HepG2 (cell line): Measurements from ENCODE around the gene CD79A. TPM values are rescaled to one million over a fixed set of nuclear protein-coding genes. Genes with fewer than 3 reads are reported as not detected.

Experiments used
- HMG20A ChIP-seq: IDR thresholded peaks from 2 replicates; pipeline ENCODE4 v1.6.1; 2016; ENCODE audit warnings: borderline replicate concordance
- HOXD1 ChIP-seq: sonication (generic); formaldehyde crosslinking; IDR thresholded peaks from 2 replicates; pipeline ENCODE4 v1.5.0; 2020; ENCODE audit warnings: missing genetic modification reagents
- MEIS1 ChIP-seq: sonication (generic); formaldehyde crosslinking; IDR thresholded peaks from 2 replicates; pipeline ENCODE4 v1.9.0; 2021; ENCODE audit warnings: mild to moderate bottlenecking, missing genetic modification reagents, moderate library complexity, borderline replicate concordance
- NAIF1 ChIP-seq: sonication (generic); formaldehyde crosslinking; IDR thresholded peaks from 2 replicates; pipeline ENCODE4 v1.5.0; 2020; ENCODE audit warnings: mild to moderate bottlenecking, missing genetic modification reagents, borderline replicate concordance
- NFKB2 ChIP-seq: sonication (generic); formaldehyde crosslinking; IDR thresholded peaks from 2 replicates; pipeline ENCODE4 v1.4.0; 2020; ENCODE audit warnings: missing genetic modification reagents, borderline replicate concordance
- SP5 ChIP-seq: IDR thresholded peaks from 2 replicates; pipeline ENCODE4 v1.6.1; 2016; ENCODE audit warnings: low read depth, borderline replicate concordance
- TCF7 ChIP-seq: sonication (generic); IDR thresholded peaks from 2 replicates; pipeline ENCODE4 v1.6.1; 2016; ENCODE audit warnings: antibody characterized with exemption, low read depth
- ZFY ChIP-seq: sonication (generic); formaldehyde crosslinking; IDR thresholded peaks from 2 replicates; pipeline ENCODE4 v1.4.0; 2020; ENCODE audit warnings: missing genetic modification reagents
- ZNF10 ChIP-seq: sonication (generic); formaldehyde crosslinking; IDR thresholded peaks from 2 replicates; pipeline ENCODE4 v1.4.0; 2020; ENCODE audit warnings: mild to moderate bottlenecking, low read depth, missing genetic modification reagents, borderline replicate concordance
- ZNF451 ChIP-seq: sonication (generic); formaldehyde crosslinking; IDR thresholded peaks from 2 replicates; pipeline ENCODE4 v1.5.0; 2020; ENCODE audit warnings: mild to moderate bottlenecking, missing genetic modification reagents
- ZNF766 ChIP-seq: sonication (generic); formaldehyde crosslinking; IDR thresholded peaks from 2 replicates; pipeline ENCODE4 v1.5.0; 2020; ENCODE audit warnings: missing genetic modification reagents, borderline replicate concordance
- polyA plus RNA-seq, 8 experiments: library from polyadenylated mRNA; depleted of rRNA in 3 of 8; stranded (reverse) in 7 of 8; unstranded in 1 of 8; fragments of >200 nt; fragmentation: Illumina TruSeq in 4 of 8; extraction: Trizol in 4 of 8; gene quantifications; 2 replicates each; pipeline versions ENCODE4 v1.2.1 to v1.2.3, GENCODE V29; 2011 to 2016; ENCODE audit warnings: low read depth in 4 of 8, missing spikeins in 1 of 8, mixed read lengths in 1 of 8; ENCODE audit not compliant: insufficient read depth in 1 of 8
- total RNA-seq, 5 experiments: library from RNA; depleted of rRNA; stranded (reverse); fragments of >200 nt; fragmentation: Illumina TruSeq; extraction: Trizol; gene quantifications; 2 replicates each; pipeline ENCODE4 v1.2.3, GENCODE V29; 2016; ENCODE audit warnings: low read depth in 1 of 5
- TF ChIP-seq, protein P1 (sequence below): sonication (generic); formaldehyde crosslinking; conservative IDR thresholded peaks from 2 replicates; pipeline ENCODE4 v1.8.0; 2022; ENCODE audit warnings: mild to moderate bottlenecking, moderate library complexity, missing genetic modification reagents
- TF ChIP-seq, protein P2 (sequence below): sonication (generic); formaldehyde crosslinking; IDR thresholded peaks from 2 replicates; pipeline ENCODE4 v1.9.0; 2022; ENCODE audit warnings: low read depth, missing genetic modification reagents
- TF ChIP-seq, protein P3 (sequence below): sonication (generic); formaldehyde crosslinking; IDR thresholded peaks from 2 replicates; pipeline ENCODE4 v1.4.0; 2020; ENCODE audit warnings: missing genetic modification reagents, borderline replicate concordance
- TF ChIP-seq, protein P4 (sequence below): sonication (generic); formaldehyde crosslinking; IDR thresholded peaks from 2 replicates; pipeline ENCODE4 v1.4.0; 2020; ENCODE audit warnings: missing genetic modification reagents
- TF ChIP-seq, protein P5 (sequence below): sonication (generic); formaldehyde crosslinking; IDR thresholded peaks from 2 replicates; pipeline ENCODE4 v1.5.1; 2020; ENCODE audit warnings: mild to moderate bottlenecking, missing genetic modification reagents

CD79A gene
- total and polyA plus RNA-seq, 2 of the 13 experiments (the other 11 are each of a cell fraction or from before 2014, with no cell fraction given): 0.24 to 0.33 TPM

DNA sequence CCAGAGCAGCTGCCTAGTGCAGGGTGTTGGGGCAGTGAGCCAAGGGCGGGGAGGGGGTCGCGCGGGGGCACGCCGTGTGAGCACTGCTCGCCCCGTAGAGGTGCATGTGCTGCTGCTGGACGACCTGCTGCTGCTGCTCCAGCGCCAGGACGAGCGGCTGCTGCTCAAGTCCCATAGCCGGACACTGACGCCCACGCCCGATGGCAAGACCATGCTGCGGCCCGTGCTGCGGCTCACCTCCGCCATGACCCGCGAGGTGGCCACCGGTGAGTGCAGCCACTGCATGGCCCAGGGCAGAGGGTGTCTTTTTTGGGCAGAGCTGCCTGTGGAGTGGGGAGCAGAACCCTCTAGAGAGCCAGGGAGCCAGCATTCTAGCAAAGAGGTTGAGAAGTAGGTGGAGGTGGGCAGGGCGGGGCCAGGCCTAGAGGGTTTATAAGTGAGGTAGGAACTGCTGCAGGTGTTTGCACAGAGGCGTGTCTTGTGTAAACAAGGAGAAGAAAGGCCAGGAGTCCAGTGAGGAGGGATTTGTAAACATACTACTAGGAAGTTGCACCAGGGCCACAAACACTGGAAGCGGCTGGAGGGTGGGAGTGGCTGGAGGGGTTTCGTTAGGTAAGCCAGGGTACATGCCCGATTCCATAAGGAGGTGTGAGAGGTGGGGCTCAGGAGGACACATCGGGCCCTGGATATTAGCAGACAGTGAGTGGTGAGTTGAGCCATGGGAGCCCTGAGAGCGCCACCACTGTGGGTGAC, 27.2 kb downstream of the CD79A start (continued):
- TF ChIP-seq, protein P1, sequence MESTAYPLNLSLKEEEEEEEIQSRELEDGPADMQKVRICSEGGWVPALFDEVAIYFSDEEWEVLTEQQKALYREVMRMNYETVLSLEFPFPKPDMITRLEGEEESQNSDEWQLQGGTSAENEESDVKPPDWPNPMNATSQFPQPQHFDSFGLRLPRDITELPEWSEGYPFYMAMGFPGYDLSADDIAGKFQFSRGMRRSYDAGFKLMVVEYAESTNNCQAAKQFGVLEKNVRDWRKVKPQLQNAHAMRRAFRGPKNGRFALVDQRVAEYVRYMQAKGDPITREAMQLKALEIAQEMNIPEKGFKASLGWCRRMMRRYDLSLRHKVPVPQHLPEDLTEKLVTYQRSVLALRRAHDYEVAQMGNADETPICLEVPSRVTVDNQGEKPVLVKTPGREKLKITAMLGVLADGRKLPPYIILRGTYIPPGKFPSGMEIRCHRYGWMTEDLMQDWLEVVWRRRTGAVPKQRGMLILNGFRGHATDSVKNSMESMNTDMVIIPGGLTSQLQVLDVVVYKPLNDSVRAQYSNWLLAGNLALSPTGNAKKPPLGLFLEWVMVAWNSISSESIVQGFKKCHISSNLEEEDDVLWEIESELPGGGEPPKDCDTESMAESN: peak; percentile 79; the same call in 1 of the 2 replicates
- TF ChIP-seq, protein P2, sequence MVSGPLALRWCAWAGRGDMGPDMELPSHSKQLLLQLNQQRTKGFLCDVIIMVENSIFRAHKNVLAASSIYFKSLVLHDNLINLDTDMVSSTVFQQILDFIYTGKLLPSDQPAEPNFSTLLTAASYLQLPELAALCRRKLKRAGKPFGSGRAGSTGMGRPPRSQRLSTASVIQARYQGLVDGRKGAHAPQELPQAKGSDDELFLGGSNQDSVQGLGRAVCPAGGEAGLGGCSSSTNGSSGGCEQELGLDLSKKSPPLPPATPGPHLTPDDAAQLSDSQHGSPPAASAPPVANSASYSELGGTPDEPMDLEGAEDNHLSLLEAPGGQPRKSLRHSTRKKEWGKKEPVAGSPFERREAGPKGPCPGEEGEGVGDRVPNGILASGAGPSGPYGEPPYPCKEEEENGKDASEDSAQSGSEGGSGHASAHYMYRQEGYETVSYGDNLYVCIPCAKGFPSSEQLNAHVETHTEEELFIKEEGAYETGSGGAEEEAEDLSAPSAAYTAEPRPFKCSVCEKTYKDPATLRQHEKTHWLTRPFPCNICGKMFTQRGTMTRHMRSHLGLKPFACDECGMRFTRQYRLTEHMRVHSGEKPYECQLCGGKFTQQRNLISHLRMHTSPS (CRISPR knock-in tag): no peak; the same call in 1 of the 2 replicates
- TF ChIP-seq, protein P3, sequence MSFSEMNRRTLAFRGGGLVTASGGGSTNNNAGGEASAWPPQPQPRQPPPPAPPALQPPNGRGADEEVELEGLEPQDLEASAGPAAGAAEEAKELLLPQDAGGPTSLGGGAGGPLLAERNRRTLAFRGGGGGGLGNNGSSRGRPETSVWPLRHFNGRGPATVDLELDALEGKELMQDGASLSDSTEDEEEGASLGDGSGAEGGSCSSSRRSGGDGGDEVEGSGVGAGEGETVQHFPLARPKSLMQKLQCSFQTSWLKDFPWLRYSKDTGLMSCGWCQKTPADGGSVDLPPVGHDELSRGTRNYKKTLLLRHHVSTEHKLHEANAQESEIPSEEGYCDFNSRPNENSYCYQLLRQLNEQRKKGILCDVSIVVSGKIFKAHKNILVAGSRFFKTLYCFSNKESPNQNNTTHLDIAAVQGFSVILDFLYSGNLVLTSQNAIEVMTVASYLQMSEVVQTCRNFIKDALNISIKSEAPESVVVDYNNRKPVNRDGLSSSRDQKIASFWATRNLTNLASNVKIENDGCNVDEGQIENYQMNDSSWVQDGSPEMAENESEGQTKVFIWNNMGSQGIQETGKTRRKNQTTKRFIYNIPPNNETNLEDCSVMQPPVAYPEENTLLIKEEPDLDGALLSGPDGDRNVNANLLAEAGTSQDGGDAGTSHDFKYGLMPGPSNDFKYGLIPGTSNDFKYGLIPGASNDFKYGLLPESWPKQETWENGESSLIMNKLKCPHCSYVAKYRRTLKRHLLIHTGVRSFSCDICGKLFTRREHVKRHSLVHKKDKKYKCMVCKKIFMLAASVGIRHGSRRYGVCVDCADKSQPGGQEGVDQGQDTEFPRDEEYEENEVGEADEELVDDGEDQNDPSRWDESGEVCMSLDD (CRISPR knock-in tag): no peak
- no peak for TF ChIP-seq NFKB2
- TF ChIP-seq ZFY (CRISPR knock-in tag): 0 out of 2 replicates have a peak, but pooled peaks have one; percentile 27
- peak; percentile 71; the same call in 1 of the 2 replicates for TF ChIP-seq HMG20A (CRISPR knock-in tag)
- TF ChIP-seq, protein P4, sequence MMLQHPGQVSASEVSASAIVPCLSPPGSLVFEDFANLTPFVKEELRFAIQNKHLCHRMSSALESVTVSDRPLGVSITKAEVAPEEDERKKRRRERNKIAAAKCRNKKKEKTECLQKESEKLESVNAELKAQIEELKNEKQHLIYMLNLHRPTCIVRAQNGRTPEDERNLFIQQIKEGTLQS: no peak
- peak; percentile 88 for TF ChIP-seq TCF7
- no peak for TF ChIP-seq NAIF1 (CRISPR knock-in tag)
- TF ChIP-seq SP5 (CRISPR knock-in tag): peak; percentile 99
- no peak for TF ChIP-seq ZNF451 (CRISPR knock-in tag)
- TF ChIP-seq, protein P5, sequence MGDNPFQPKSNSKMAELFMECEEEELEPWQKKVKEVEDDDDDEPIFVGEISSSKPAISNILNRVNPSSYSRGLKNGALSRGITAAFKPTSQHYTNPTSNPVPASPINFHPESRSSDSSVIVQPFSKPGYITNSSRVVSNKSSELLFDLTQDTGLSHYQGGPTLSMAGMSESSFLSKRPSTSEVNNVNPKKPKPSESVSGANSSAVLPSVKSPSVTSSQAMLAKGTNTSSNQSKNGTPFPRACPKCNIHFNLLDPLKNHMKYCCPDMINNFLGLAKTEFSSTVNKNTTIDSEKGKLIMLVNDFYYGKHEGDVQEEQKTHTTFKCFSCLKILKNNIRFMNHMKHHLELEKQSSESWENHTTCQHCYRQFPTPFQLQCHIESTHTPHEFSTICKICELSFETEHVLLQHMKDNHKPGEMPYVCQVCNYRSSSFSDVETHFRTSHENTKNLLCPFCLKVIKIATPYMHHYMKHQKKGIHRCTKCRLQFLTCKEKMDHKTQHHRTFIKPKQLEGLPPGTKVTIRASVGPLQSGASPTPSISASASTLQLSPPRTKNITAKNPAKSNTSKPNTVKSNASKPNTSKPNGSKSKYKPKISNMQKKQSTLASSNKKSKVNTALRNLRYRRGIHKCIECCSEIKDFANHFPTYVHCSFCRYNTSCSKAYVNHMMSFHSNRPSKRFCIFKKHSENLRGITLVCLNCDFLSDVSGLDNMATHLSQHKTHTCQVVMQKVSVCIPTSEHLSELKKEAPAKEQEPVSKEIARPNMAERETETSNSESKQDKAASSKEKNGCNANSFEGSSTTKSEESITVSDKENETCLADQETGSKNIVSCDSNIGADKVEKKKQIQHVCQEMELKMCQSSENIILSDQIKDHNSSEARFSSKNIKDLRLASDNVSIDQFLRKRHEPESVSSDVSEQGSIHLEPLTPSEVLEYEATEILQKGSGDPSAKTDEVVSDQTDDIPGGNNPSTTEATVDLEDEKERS (CRISPR knock-in tag): no peak
- no peak for TF ChIP-seq ZNF10
- TF ChIP-seq ZNF766 (CRISPR knock-in tag): no peak
- TF ChIP-seq HOXD1: no peak
- TF ChIP-seq MEIS1 (CRISPR knock-in tag): no peak
